ENCODE measurements around the gene SNAI3. TPM values are rescaled to one million over a fixed set of nuclear protein-coding genes. Genes with fewer than 3 reads are reported as not detected.

Gene SNAI3
- total RNA-seq, 1 donor from 2014 or later: 6.1 TPM

DNA sequence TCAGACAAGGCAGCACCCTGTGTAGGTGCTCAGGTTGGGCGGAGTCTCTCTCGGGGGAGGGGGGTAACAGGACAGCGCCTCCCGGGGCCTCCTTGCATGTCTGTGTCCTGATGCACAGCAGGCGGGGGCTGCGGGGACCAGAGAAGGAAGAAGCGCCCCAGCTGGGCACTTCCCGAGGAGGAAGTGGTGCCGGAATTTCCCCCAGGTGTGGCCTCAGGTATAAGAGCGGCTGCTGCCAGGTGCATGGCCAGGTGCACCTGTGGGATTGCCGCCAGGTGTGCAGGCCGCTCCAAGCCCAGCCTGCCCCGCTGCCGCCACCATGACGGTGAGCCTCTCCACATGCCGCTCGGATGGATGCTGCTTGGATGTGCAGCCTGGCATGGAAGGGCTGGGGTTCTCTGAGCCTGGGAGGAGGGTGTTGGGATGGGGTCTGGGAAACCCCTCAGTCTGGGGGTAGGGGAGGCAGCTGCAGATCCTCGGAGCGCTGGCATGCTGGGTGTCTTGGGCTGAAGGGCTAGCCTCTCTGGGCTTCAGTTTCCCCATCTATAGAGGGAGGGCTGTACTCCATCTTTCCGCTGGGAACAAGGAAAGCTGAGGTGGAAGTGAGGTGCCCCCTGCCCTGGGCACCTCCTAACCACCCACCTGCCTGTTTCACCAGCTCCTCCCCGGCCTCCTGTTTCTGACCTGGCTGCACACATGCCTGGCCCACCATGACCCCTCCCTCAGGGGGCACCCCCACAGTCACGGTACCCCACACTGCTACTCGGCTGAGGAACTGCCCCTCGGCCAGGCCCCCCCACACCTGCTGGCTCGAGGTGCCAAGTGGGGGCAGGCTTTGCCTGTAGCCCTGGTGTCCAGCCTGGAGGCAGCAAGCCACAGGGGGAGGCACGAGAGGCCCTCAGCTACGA is 47.7 kb downstream of the SNAI3 start, which contains the start of gene IL17C:
TSS of gene IL17C (plus strand) at position 250 of the 908 bp plus-strand sequence. CDS start at position 320, 70 bp downstream.
- TF ChIP-seq, protein P1, sequence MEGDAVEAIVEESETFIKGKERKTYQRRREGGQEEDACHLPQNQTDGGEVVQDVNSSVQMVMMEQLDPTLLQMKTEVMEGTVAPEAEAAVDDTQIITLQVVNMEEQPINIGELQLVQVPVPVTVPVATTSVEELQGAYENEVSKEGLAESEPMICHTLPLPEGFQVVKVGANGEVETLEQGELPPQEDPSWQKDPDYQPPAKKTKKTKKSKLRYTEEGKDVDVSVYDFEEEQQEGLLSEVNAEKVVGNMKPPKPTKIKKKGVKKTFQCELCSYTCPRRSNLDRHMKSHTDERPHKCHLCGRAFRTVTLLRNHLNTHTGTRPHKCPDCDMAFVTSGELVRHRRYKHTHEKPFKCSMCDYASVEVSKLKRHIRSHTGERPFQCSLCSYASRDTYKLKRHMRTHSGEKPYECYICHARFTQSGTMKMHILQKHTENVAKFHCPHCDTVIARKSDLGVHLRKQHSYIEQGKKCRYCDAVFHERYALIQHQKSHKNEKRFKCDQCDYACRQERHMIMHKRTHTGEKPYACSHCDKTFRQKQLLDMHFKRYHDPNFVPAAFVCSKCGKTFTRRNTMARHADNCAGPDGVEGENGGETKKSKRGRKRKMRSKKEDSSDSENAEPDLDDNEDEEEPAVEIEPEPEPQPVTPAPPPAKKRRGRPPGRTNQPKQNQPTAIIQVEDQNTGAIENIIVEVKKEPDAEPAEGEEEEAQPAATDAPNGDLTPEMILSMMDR (IDR thresholded peaks at IDR 0.05): no peak
- ATAC-seq (peak in 1 of 2 donors; percentile 13), DNase-seq (no peak)
- H3K36me3 ChIP-seq: peaks cover 9% of the 10 kb centered on the region
- H3K4me3 ChIP-seq: no peak within 1 kb of the TSS
- intact Hi-C loops (cut with DNase I): no loop called here
- peaks cover 48% of the 10 kb centered on the region for H3K27me3 ChIP-seq (ENCODE audit: low read depth)
- H3K4me1 ChIP-seq: peaks cover 34% of the 10 kb centered on the region
- no peaks in the 10 kb centered on the region for H3K9me3 ChIP-seq
- H3K27ac ChIP-seq: no peak within 1 kb of the TSS

GRCh38 chr16:88636488-88637265 is 49.6 kb downstream of the SNAI3 start:
- peaks cover 34% of the 10 kb centered on the region for H3K4me1 ChIP-seq

GRCh38 chr16:88635671-88636319 is 50.5 kb downstream of the SNAI3 start:
- intact Hi-C loops (cut with DNase I): no loop called here
- H3K36me3 ChIP-seq: peaks cover 31% of the 10 kb centered on the region
- H3K9me3 ChIP-seq: no peaks in the 10 kb centered on the region
- DNase-seq: no peak
- TF ChIP-seq, protein P1 (IDR thresholded peaks at IDR 0.05): no peak
- no peak overlapping the region for H3K27ac ChIP-seq
- peaks cover 46% of the 10 kb centered on the region for H3K27me3 ChIP-seq (ENCODE audit: low read depth)
- no peak for ATAC-seq
- peaks cover 34% of the 10 kb centered on the region for H3K4me1 ChIP-seq
- no peak overlapping the region for H3K4me3 ChIP-seq

More at GRCh38 chr16:88636488-88637265, 49.6 kb downstream of the SNAI3 start:
- TF ChIP-seq, protein P1 (IDR thresholded peaks at IDR 0.05): no peak
- Histone ChIP-seq H3K36me3 (peaks cover 22% of the 10 kb centered on the region), H3K4me3 (no peak overlapping the region), H3K27ac (no peak overlapping the region), H3K27me3 (ENCODE audit: low read depth) (peaks cover 48% of the 10 kb centered on the region), H3K9me3 (no peaks in the 10 kb centered on the region)
- DNase-seq (no peak), ATAC-seq (no peak)
- intact Hi-C loops (cut with DNase I): no loop called here

GRCh38 chr16:88634994-88635670 is 51.2 kb downstream of the SNAI3 start:
- intact Hi-C loops (cut with DNase I): no loop called here
- Histone ChIP-seq H3K4me1 (peaks cover 34% of the 10 kb centered on the region), H3K4me3 (peak overlapping the region; percentile 57), H3K27ac (peak overlapping the region; percentile 66), H3K9me3 (no peaks in the 10 kb centered on the region), H3K36me3 (peaks cover 38% of the 10 kb centered on the region), H3K27me3 (ENCODE audit: low read depth) (peaks cover 39% of the 10 kb centered on the region)
- TF ChIP-seq, protein P1 (IDR thresholded peaks at IDR 0.05): no peak
- ATAC-seq: no peak
- DNase-seq: no peak
